Endometrial microvascular endothelial cells (primary cell): ENCODE measurements around the gene HSPA1L. TPM values are rescaled to one million over a fixed set of nuclear protein-coding genes. Genes with fewer than 3 reads are reported as not detected.
"Not testable (repeated sequence)": the region's sequence is repeated elsewhere in the genome, so short reads cannot be mapped to it uniquely, and the experiment has no call there.

ENCODE experiments used
- in situ Hi-C: cut with HindIII; loops from 2 replicates; pipeline ENCODE4 v1.10.0; 2017; ENCODE audit warnings: low sequenced_read_pairs, low pct_unique_long_range_greater_than_20kb; ENCODE audit errors: inconsistent ontology term
- total RNA-seq: library from RNA; depleted of rRNA; stranded (reverse); fragments of >200 nt; gene quantifications from one replicate; pipeline ENCODE4 v1.2.3, GENCODE V29; 2015; ENCODE audit errors: inconsistent ontology term

The HSPA1L gene
- total RNA-seq: 0.65 TPM

DNA sequence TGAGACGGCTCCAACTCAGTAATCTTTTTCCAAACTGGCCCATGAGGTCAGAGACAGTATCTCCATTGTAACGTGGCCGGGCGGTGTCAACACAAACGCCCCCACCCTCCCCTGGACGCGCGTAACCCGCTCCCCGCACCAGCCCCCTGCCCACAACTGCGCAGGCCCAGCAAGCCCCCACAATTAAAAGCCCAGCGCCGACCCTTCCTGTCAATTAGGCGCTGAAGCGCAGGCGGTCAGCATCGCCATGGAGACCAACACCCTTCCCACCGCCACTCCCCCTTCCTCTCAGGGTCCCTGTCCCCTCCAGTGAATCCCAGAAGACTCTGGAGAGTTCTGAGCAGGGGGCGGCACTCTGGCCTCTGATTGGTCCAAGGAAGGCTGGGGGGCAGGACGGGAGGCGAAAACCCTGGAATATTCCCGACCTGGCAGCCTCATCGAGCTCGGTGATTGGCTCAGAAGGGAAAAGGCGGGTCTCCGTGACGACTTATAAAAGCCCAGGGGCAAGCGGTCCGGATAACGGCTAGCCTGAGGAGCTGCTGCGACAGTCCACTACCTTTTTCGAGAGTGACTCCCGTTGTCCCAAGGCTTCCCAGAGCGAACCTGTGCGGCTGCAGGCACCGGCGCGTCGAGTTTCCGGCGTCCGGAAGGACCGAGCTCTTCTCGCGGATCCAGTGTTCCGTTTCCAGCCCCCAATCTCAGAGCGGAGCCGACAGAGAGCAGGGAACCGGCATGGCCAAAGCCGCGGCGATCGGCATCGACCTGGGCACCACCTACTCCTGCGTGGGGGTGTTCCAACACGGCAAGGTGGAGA lies at the start of gene HSPA1L, which contains the start of gene HSPA1A:
Gene HSPA1L (minus strand): TSS at position 259 of the 814 bp plus-strand sequence. CDS start 3,311 bp downstream, outside the sequence.
Gene HSPA1A (plus strand): TSS at position 519 of the 814 bp plus-strand sequence. CDS start 214 bp downstream, at position 733.
- in situ Hi-C loops: no loop called here

DNA sequence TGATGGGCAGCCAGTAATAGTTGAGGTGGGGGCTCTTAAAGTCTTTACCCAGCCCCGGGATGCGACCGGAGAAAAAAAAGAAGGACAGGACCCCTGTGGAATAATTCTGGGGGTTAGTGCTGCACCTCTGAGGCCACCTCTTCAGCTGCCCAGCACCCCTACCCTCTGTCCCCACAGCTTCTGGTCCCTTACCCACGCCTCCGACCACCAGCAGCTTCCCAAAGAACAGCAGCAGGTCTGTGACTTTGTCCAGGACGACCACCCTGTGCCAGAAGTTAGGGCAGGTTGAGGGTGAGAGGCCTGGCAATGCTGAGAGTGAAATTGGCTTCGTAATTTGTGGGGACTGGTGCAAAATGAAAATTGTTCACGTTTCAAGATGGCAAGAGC lies 49.7 kb upstream of the HSPA1L start:
- in situ Hi-C loops: no loop called here

DNA sequence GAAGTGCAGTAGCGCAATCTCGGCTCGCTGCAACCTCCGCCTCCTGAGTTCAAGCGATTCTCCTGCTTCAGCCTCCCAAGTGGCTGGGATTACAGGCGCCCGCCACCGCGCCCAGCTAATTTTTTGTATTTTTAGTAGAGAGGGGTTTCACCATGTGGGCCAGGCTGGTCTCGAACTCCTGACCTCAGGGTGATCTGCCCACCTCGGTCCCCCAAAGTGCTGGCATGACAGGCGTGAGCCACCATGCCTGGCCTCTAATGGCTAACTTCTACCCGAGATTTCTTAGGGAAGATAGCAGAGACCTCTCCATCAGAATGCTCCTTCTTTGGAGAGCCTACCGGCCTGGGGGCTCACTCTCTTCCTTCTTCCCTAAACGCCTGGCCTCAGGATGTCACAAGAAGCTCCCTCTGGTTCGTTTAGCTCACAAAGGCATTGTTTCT lies 49.1 kb upstream of the HSPA1L start:
- in situ Hi-C loops: not testable (repeated sequence)

DNA sequence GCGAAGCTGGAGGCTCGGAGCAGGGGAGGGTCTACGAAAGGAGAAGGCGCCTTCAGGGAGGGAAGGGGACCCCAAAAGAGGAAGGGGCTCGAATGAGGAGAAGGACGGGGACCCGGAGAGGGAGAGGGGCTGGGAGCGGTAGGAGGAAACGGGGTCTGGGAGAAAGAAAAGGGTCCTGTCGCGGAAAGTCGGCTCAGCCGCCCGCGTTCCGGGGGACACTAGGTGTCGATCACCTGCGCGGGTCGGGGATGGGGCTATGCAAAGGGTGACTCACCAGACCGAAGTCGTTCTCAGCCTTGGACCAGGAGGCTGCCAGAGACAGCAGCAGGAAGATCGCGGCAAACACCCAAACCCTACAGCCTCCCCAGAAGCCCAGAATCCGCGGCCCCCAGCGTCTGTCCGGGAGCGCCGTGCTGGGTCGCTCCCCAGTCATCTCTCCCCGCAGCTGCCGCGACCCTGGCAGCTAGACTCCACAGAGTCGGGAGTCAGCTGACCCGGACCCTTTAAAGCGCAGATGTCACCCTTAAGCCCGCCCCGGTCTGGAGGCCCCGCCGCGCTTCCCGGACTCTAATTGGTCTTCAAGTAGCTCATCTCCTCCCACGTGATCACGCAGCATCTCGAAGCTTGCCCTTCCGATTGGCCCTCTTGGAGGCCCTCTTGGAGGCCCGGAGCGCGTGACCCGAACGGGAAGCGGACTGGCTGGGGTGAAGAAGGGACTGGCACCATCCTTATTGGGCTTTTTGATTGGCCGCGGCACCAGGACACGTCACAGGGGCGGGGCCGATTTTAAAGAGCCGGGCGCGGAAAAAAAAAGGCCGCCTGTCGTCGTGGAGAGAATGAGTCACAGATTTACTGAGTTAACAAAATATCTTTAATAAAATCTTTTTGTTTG lies 47.5 kb upstream of the HSPA1L start, which contains the start of gene NEU1:
Gene NEU1 (minus strand): TSS at position 478 of the 892 bp plus-strand sequence. CDS start 45 bp downstream, at position 433.
- in situ Hi-C loops: no loop called here

DNA sequence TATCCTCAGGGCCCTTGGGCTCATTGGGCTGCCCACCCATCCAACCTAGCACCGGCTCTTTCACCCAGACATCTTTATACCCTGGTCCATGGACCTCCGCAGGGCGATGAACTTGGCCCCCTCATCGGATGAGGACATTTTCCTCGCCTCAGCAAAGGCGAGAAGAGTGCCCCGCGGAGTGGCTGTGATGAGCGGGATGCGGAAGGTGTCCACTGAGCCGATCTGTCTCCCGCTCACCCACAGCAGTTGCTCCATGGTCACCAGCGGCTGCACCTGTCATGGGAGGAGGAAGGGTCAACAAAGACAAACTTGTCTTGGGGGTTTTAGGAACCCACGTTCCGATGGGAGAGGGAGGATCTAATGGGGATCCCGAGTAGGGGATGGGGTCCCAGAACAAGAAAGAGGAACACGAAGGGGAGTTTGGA lies 46.8 kb upstream of the HSPA1L start:
- in situ Hi-C loops: no loop called here

DNA sequence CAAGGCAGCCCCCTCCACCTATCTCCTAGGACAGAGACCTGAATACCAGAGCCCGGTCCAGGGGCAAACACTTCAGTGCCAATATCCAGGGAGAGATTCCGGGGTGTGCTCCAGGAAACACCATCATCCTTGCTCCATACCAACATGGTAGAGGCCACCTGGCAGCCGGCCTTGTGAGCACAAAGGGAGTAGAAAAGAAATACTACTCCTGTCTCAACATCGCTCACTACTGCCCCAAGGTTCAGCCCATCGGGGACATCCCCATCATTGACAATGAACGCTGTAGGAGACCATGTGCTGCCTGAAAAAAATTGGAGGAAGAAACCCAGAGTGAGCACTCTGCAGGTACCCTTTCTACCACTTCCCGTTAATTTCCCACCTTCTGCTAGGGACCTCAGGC lies 46.1 kb upstream of the HSPA1L start:
- in situ Hi-C loops: no loop called here

DNA sequence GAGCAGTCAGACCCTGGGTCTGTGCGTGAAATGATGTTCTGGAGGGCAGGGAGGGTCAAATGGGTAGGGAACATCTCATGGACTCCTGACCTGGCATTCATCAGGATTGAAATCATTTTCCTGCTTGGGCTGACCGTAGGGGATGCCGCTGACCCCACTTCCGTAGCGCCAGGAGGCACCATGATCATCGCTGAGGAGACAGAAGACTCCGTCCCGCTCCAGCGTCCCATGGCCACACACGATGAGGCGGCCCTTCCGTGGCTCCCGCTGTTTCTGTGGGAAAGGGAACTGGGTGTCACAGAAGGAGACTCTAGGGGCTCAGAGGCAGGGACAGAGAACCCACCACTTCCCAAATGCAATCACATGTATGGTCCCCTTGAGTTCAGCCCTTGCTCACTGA lies 45.3 kb upstream of the HSPA1L start:
- in situ Hi-C loops: no loop called here

DNA sequence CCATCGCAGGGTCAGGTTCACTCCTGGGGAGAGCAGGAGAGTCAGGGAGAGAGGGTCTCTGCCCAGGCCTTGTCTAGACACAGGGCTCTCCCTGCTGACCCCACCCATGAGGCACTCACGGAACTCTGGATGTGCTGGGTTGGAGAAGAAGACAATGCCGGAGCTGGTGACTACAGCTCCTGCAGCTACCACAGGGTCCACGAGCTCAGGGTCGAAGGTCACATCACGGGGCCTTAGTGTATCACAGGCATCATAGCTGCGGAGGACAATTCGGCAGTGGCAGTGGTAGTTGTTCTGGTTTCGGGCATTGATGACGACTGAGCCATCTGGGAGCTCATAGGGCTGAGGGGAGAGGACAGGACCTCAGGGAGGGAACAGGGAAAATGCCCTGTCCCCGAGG lies 44.8 kb upstream of the HSPA1L start:
- in situ Hi-C loops: no loop called here

DNA sequence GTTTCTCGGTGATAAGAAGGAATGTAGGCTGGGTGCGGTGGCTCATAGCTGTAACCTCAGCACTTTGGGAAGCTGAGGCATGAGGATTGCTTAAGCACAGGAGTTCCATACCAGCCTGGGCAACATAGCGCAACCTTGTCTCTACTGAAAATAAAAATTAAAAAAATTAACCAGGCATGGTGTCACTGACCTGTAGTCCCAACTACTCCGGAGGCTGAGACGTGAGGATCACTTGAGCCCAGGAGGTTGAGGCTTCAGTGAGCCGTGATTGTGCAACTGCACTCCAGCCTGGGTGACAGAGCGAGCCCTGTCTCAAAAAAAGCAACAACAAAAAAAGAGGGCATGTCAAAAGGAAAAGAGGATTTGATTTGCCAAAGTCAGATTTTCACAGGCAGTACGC lies 43.6 kb upstream of the HSPA1L start:
- in situ Hi-C loops: no loop called here

DNA sequence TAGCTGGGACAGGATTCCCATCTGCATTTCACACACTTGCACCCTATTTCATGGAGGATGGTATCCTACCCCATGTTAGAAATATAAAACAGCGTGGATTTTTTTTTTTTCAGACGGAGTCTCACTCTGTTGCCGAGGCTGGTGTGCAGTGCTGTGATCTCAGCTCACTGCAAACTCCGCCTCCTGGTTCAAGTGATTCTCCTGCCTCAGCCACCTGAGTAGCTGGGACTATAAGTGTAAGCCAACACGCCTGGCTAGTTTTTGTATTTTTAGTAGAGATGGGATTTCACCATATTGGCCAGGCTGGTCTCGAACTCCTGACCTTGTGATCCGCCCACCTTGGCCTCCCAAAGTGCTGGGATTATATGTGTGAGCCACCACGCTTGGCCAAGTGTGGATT lies 42.7 kb upstream of the HSPA1L start:
- in situ Hi-C loops: not testable (repeated sequence)

DNA sequence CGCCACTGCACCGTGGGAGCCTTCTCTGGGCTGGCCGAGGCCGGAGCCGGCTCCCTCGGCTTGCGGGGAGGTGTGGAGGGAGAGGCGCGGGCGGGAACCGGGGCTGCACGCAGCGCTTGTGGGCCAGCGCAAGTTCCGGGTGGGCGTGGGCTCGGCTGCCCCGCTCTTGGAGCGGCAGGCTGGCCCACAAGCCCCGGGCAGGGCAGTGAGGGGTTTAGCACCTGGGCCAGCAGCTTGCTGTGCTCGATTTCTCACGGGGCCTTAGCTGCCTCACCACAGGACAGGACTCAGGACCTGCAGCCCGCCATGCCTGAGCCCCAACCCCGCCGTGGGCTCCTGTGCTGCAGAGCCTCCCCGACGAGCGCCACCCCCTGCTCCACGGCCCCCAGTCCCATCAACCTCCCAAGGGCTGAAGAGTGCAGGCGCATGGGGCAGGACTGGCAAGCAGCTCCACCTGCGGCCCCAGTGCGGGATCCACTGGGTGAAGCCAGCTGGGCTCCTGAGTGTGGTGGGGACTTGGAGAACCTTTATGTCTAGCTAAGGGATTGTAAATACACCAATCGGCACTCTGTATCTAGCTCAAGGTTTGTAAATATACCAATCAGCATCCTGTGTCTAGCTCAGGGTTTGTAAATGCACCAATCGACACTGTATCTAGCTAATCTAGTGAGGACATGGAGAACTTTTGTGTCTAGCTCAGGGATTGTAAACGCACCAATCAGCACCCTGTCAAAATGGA lies 37.1 kb upstream of the HSPA1L start:
- in situ Hi-C loops: not testable (repeated sequence)

DNA sequence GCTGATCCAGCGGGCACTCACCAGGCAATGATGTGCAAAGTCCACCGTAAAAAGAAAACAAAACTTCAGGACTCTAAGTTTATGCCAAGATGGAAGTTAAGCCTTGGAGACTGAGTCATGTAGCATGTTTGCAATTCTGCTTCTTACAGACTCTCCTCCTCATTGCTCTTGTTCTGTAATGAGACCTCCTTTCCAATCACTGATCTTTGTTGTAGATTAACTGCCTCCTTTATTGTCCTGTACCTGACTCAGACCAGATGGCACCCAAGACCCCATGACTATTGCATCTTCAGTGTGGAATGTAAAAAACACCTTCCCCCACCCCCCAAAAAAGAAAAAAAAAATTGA lies 36.4 kb upstream of the HSPA1L start:
- in situ Hi-C loops: no loop called here

DNA sequence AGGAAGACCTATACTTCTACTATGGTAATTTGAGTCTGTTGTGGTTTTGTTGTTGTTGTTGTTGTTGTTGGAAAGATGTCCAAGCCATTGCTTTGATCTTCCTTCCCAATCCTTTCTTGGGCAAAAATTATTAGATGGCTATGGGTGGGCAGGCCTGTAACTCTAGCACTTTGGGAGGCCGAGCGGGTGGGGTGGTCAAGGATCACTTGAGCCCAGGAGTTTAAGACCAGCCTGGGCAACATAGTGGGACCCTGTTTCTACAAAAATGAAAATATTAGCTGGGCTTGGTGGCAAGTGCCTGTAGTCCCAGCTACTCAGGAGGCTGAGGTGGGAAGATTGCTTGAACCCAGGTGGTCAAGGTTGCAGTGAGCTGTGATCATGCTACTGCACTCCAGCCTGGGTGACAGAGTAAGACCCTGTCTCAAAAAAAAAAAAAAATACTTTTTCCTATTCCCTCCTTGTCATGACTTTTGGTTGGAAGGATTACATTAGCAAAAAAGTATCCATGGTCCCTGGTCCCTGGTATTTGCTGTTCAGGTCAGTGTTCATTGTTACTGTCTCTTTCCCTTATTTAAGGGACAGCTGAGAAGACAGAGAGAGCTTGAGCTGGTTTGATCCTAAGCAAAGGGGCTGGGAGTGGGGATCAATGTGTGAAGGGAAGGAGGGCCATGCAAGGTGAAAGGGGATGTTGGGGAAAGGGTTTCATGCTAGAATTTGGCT lies 35.8 kb upstream of the HSPA1L start:
- in situ Hi-C loops: no loop called here

DNA sequence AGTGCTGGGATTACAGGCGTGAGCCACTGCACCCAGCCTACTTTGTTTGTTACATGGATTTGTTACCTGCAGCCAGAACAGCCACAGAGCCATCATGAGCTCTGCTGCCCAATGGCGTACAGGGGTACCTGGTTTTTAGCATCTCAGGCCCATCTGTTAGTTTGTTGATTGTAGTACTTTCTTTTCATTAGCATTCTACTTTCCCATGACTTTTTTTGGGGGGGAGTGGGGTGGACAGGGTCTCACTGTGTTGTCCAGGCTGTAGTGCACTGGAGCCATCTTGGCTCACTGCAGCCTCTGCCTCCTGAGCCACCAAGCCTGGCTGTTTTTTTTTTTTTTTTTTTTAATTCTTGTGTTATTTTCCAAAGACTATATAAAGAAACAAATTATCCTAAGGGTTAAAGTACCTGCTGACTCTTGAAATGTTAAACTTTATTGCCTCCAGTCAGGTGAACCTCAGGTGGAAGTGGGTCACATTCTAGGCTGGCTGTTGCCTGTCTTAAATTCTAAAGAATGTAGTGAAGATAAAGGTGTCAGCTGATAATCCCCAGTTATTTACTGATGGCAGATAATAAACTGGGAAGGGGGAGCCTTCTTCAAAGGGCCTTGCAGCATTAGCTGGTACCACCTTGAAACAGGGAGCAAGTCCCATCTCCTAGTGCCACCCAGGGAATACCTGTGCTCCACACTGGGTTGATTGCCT lies 32.3 kb upstream of the HSPA1L start:
- in situ Hi-C loops: no loop called here

DNA sequence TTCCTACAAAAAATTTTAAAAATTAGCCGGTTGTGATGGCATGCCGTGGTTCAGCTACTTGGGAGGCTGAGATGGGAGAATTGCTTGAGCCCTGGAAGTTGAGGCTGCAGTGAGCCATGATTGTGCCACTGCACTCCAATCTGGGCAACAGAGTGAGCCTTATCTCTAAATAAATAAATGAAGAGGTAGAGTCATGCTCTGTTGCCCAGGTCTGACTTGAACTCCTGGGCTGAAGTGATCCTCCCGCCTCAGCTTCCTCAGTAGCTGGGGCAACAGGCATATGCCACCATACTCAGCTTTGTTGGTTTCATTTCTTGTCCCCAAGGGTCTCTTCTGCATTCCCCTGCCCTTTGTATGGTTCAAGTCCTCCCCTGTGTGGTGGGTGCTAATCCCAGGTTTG lies 29.4 kb upstream of the HSPA1L start:
- in situ Hi-C loops: no loop called here

DNA sequence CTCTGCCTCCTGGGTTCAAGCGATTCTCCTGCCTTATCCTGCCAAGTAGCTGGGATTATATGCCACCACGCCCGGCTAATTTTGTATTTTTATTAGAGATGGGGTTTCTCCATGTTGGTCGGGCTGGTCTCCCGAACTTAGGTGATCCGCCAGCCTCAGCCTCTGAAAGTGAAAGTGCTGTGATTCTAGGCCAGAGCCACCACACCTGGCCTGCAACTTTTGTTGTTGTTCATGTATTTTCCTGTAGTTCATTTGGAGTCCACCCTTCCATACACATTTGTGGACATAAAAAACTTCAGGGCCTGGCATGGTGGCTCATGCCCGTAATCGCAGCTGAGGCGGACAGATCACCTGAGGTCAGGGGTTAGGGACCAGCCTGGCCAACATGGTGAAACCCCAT lies 27.0 kb upstream of the HSPA1L start:
- in situ Hi-C loops: no loop called here

DNA sequence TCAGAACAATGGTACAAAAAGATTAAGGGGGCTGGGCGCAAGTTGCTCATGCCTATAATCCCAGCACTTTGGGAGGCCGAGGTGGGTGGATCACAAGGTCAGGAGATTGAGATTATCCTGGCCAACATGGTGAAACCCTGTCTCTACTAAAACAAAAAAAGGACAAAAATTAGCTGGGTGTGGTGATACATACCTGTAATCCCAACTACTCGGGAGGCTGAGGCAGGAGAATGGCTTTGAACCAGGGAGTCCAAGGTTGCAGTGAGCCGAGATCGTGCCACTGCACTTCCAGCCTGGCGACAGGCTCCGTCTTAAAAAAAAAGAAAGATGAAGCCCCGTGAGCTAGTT lies 24.7 kb upstream of the HSPA1L start:
- in situ Hi-C loops: not testable (repeated sequence)

DNA sequence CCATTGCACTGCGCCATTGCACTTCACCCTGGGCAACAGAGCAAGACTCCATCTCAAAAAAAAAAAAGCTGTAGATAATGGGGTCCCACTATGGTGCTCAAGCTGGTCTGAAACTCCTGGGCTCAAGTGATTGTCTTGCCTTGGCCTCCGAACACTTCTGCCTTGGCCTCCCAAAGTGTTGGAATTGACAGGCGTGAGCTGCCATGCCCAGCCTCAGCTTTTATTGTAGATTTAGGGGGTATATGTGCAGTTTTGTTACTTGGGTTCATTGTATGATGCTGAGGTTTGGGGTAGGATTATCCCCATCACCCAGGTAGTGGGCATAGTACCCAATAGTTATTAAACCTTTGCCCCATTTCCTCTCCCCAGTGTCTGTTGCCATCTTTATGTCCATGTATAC lies 23.9 kb upstream of the HSPA1L start:
- in situ Hi-C loops: no loop called here
